IPS-NIHi7 (cell line): ENCODE results near the gene TRIM69.
"Not testable (repeated sequence)": the region's sequence is repeated elsewhere in the genome, so short reads cannot be mapped to it uniquely, and the experiment has no call there.

ENCODE experiments used
- DNase-seq: peaks from one replicate; pipeline ENCODE4 v3.0.0; 2012; ENCODE audit warnings: mixed read lengths; ENCODE audit errors: extremely low spot score

TRIM69 gene

GRCh38 chr15:44736181-44736765, at the start of gene TRIM69:
TSS of gene TRIM69 (plus strand) at chr15:44736528. CDS start at chr15:44736705, 177 bp downstream.
- no peak for DNase-seq

- DNase-seq, result not testable (repeated sequence)
Measured at GRCh38 chr15:44689318-44689717, 47.0 kb upstream of the TRIM69 start.

GRCh38 chr15:44690245-44690644, 46.1 kb upstream of the TRIM69 start:
- DNase-seq, result not testable (repeated sequence)

GRCh38 chr15:44692659-44693058, 43.7 kb upstream of the TRIM69 start:
- DNase-seq, result no peak

GRCh38 chr15:44694416-44694815, 41.9 kb upstream of the TRIM69 start:
- no peak for DNase-seq

GRCh38 chr15:44695294-44695693, 41.0 kb upstream of the TRIM69 start:
- DNase-seq, result no peak

- DNase-seq, result no peak
Measured at GRCh38 chr15:44697014-44697413, 39.3 kb upstream of the TRIM69 start.

GRCh38 chr15:44698641-44699040, 37.7 kb upstream of the TRIM69 start:
- no peak for DNase-seq

GRCh38 chr15:44700676-44701075, 35.7 kb upstream of the TRIM69 start:
- DNase-seq, result not testable (repeated sequence)

- DNase-seq, result no peak
Measured at GRCh38 chr15:44705986-44706385, 30.3 kb upstream of the TRIM69 start.

- no peak for DNase-seq
Measured at GRCh38 chr15:44706401-44706800, 29.9 kb upstream of the TRIM69 start.

- DNase-seq, result no peak
Measured at GRCh38 chr15:44706946-44707636, 29.2 kb upstream of the TRIM69 start.

- DNase-seq, result no peak
Measured at GRCh38 chr15:44710236-44711095, 25.9 kb upstream of the TRIM69 start.

GRCh38 chr15:44711096-44711742, 25.1 kb upstream of the TRIM69 start, which contains the start of the genes B2M and PATL2:
TSS of gene B2M (plus strand) at chr15:44711517. CDS start at chr15:44711547, 30 bp downstream.
TSS of gene PATL2 (minus strand) at chr15:44711323. CDS start at chr15:44676490, 34,833 bp downstream.
- peak; percentile 94 for DNase-seq

- DNase-seq, result peak; percentile 18
Measured at GRCh38 chr15:44711743-44712345, 24.5 kb upstream of the TRIM69 start.

GRCh38 chr15:44712346-44713005, 23.9 kb upstream of the TRIM69 start:
- no peak for DNase-seq

GRCh38 chr15:44713006-44713966, 23.0 kb upstream of the TRIM69 start:
- DNase-seq, result peak; percentile 44

GRCh38 chr15:44715142-44715796, 21.1 kb upstream of the TRIM69 start:
- no peak for DNase-seq

GRCh38 chr15:44715797-44716334, 20.5 kb upstream of the TRIM69 start:
- DNase-seq, result no peak
